Spleen (tissue), 7 donors: ENCODE measurements around the gene C13orf42.

ENCODE experiments used
- CTCF ChIP-seq, 11 experiments: fragments of 200-600 bp in 7 of 11; fragments of 450-650 bp in 4 of 11; sonication (generic) in 4 of 11; IDR thresholded peaks in 8 of 11; conservative IDR thresholded peaks in 3 of 11; 1 replicate in 7 of 11; 2 replicates in 4 of 11; pipeline versions ENCODE4 v1.4.0 to v1.8.0; 2016 to 2021; ENCODE audit warnings: antibody characterized with exemption in 11 of 11, inconsistent platforms in 4 of 11, mild to moderate bottlenecking in 1 of 11
- POLR2A ChIP-seq, 3 donors: fragments of 450-650 bp; IDR thresholded peaks; one replicate each; pipeline ENCODE4 v1.5.1; 2017; ENCODE audit warnings: antibody characterized with exemption in 3 of 3, mild to moderate bottlenecking in 1 of 3
- POLR2AphosphoS5 ChIP-seq, 3 donors: sonication (generic); formaldehyde crosslinking; IDR thresholded peaks; one replicate each; pipeline ENCODE4 v1.5.1; 2017; ENCODE audit warnings: antibody characterized with exemption in 3 of 3
- donor health status: DM: no; HTN: no; CAD: no; lungs with moderate emphysema.
- donor health status: DM: no; HTN: no; CAD: no.
- donor health status: DM: no; HTN: no; CAD: no.

GRCh38 chr13:51057001-51057400 is 54.1 kb downstream of the C13orf42 start:
- TF ChIP-seq POLR2A (IDR thresholded peaks at IDR 0.05) (no peak), CTCF (IDR thresholded peaks at IDR 0.05 in 8 of 11, conservative IDR thresholded peaks at IDR 0.05 in 3 of 11) (no peak), POLR2AphosphoS5 (IDR thresholded peaks at IDR 0.05) (no peak)
